ENCODE results near the gene HNRNPF. TPM values are rescaled to one million over a fixed set of nuclear protein-coding genes. Genes with fewer than 3 reads are reported as not detected.

The HNRNPF gene
- total RNA-seq, 4 donors from 2014 or later = 145 to 177 (median 160) TPM

DNA sequence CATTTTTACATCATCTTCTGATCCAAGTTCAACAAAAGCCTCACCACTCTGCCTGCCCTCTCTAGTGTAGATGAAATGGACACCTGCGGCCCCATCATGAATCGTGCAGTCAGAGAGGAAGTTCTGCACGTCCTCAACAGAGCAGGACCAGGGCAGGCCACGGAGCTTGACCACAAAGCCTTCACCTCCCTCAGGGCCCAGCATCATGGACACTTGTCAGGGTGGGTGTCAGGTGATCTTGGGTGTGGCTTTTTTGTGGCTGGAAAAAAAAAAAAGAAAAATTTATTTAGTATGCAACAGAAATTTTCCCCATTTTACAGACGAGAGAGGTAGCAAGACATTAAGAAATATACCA is 21.3 kb downstream of the HNRNPF start:
- Histone ChIP-seq H3K27ac (no peak overlapping the region), H3K4me3 (no peak overlapping the region), H3K9me3 (no peaks in the 10 kb centered on the region), H3K27me3 (no peaks in the 10 kb centered on the region), H3K36me3 (peaks cover 0 to 71% (median 0%) of the 10 kb centered on the region in 3 donors), H3K4me1 (peaks cover 0 to 21% (median 0%) of the 10 kb centered on the region in 4 donors)
- TF ChIP-seq POLR2A (IDR thresholded peaks at IDR 0.05) = no peak
- TF ChIP-seq, protein P1, sequence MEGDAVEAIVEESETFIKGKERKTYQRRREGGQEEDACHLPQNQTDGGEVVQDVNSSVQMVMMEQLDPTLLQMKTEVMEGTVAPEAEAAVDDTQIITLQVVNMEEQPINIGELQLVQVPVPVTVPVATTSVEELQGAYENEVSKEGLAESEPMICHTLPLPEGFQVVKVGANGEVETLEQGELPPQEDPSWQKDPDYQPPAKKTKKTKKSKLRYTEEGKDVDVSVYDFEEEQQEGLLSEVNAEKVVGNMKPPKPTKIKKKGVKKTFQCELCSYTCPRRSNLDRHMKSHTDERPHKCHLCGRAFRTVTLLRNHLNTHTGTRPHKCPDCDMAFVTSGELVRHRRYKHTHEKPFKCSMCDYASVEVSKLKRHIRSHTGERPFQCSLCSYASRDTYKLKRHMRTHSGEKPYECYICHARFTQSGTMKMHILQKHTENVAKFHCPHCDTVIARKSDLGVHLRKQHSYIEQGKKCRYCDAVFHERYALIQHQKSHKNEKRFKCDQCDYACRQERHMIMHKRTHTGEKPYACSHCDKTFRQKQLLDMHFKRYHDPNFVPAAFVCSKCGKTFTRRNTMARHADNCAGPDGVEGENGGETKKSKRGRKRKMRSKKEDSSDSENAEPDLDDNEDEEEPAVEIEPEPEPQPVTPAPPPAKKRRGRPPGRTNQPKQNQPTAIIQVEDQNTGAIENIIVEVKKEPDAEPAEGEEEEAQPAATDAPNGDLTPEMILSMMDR (IDR thresholded peaks at IDR 0.05) = no peak
- peak in 1 of 3 donors; percentile 22 for DNase-seq

DNA sequence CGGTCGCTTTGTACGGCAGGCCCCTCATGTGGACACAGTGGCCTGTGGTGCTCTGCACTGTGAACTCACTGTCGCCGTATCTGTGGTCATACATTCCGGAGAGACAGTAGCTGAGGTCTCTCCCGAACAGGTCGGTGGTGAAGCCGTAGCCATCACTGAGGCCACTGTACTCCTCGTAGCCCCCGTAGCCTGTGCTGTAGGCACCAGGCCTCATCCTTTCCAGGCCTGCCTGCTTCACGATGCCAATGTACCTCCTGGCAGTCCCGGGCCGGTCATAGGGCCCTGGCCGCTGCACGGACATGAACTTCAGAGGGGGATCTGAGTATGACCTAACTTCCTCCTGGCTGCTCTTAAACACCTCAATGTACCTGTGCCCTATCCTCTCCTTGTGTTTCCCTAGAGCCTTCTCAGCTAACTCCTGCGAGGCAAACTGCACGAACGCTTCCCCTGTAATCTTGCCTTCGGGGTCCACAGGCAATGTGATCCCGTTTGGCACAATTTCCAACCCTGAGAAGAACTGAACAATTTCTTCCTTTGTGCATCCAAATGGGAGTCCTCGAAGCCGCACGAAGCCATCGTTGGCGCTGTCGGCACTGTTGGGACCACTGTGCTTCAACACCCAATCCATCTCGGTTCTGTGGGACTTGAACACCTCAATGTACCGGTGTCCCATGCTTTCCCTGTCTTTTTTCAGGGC is 21.9 kb downstream of the HNRNPF start:
- Histone ChIP-seq H3K9me3 (no peaks in the 10 kb centered on the region), H3K4me1 (peaks cover 0 to 18% (median 0%) of the 10 kb centered on the region in 4 donors), H3K36me3 (peaks cover 0 to 66% (median 0%) of the 10 kb centered on the region in 3 donors), H3K4me3 (no peak overlapping the region), H3K27me3 (no peaks in the 10 kb centered on the region), H3K27ac (no peak overlapping the region)
- DNase-seq = peak in 1 of 3 donors; percentile 40
- TF ChIP-seq, protein P1 (IDR thresholded peaks at IDR 0.05) = no peak
- no peak for TF ChIP-seq POLR2A (IDR thresholded peaks at IDR 0.05)

DNA sequence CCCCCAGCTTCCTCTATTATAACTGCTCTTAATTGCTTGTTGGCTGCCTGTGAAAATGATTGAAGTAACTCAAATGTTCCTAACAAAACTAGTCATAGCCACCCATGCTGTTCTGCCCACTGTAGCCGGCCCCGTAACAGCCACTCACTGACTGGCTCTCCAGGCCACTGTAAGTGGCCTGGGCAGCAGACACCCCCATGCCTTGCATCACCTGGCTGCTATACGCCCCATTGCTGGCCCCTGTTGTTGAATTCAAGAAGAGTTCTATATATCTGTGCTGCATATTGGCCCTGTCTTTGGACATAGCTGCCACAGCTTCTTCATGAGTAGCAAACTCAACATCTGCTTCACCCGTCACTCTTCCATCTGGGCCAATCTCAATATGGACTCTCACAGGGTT is 22.4 kb downstream of the HNRNPF start:
- peaks cover 0 to 13% (median 0%) of the 10 kb centered on the region in 4 donors for H3K4me1 ChIP-seq
- TF ChIP-seq POLR2A (IDR thresholded peaks at IDR 0.05) = no peak
- TF ChIP-seq, protein P1 (IDR thresholded peaks at IDR 0.05) = no peak
- H3K9me3 ChIP-seq = no peaks in the 10 kb centered on the region
- peaks cover 0 to 60% (median 0%) of the 10 kb centered on the region in 3 donors for H3K36me3 ChIP-seq
- no peaks in the 10 kb centered on the region for H3K27me3 ChIP-seq
- DNase-seq = peak in 1 of 3 donors; percentile 14
- no peak overlapping the region for H3K27ac ChIP-seq
- no peak overlapping the region for H3K4me3 ChIP-seq

DNA sequence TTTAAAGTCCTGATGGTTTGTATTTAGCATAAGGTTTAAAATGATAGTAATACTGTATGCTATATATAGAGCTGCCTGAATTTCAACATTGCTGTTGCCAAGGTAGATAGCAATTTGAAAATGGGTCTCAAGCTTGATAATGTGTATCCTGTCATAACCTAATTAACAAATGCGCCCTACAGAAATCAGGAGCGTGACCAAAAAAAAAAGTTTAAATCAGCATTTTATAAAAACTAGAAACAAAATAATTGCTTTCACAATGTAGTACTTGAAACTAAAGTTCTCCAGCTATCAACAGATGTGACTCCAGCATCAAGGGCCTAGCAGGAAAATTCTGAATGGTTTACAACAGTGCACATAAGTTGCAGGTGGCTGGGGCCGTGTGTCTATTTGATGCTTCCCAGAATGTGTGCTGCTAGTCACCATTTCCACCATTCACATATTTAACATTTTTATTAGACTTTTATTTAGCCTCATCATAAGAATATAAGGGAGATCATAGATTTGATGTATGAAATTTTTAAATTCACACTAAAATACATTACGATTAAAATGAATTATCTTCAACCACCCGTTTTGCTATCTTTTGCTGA is 23.5 kb downstream of the HNRNPF start:
- Histone ChIP-seq H3K27ac (no peak overlapping the region), H3K36me3 (peaks cover 0 to 50% (median 0%) of the 10 kb centered on the region in 3 donors), H3K9me3 (no peaks in the 10 kb centered on the region), H3K4me3 (no peak overlapping the region), H3K4me1 (peaks cover 0 to 3% (median 0%) of the 10 kb centered on the region in 4 donors), H3K27me3 (no peaks in the 10 kb centered on the region)
- no peak for DNase-seq
- TF ChIP-seq, protein P1 (IDR thresholded peaks at IDR 0.05) = no peak
- TF ChIP-seq POLR2A (IDR thresholded peaks at IDR 0.05) = no peak

DNA sequence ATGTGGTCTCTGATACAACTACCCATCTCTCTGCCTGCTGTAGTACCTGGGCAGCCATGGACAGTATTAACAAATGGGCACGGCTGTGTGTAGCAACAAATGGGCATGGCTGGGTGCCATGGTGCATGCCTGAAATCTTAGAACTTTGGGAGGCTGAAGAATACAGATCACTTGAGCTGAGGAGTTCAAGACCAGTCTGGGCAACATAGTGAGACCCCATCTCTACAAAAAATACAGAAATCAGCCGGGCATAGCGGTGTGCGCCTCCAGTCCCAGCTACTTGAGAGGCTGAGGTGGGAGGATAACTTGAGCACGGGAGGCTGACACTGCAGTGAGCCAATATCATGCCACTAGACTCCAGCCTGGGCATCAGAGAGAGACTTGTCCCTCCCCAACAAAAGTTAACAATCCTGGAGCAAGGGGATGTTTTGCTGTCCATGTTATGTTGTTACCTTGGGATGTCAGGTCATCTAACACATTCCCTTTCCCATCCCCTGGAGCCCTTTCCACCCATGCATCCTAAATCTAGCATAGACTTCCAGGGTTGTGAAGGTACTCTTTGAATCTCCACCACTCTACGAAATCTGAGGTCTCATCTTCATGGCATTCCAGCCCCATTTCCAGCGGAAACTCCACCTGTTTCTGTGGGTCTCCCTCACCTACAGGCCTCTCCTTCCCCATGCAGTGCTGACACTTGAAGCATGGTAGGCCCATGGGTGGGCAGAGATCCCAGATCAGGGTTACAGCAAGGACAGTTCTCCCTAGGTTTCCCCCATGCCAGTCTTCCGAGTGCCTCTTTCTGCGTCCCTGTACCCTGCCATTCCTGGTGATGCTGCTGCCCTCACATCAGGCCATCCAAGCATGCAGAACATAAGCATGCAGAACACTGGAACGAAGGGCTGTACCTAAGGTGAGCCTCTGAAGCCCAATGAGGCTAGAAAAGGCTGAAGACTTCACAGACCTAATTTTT is 24.4 kb downstream of the HNRNPF start:
- TF ChIP-seq POLR2A (IDR thresholded peaks at IDR 0.05) = no peak
- TF ChIP-seq, protein P1 (IDR thresholded peaks at IDR 0.05) = no peak
- no peaks in the 10 kb centered on the region for H3K9me3 ChIP-seq
- no peaks in the 10 kb centered on the region for H3K27me3 ChIP-seq
- peak in 1 of 3 donors; percentile 41 for DNase-seq
- H3K4me1 ChIP-seq = no peaks in the 10 kb centered on the region
- no peak overlapping the region for H3K27ac ChIP-seq
- peaks cover 0 to 40% (median 0%) of the 10 kb centered on the region in 3 donors for H3K36me3 ChIP-seq
- H3K4me3 ChIP-seq = no peak overlapping the region

Data from Peyer's patch (tissue), 4 donors.